Glutamatergic neuron (in vitro differentiated cells): ENCODE results near the gene GNA15. TPM values are rescaled to one million over a fixed set of nuclear protein-coding genes. Genes with fewer than 3 reads are reported as not detected.

Experiments
- DNase-seq: peaks from one replicate; pipeline ENCODE4 v3.0.0; 2022
- H3K27ac Mint-ChIP-seq: one replicate; pipeline ENCODE4 v1.8.0; 2020; ENCODE audit warnings: mild to moderate bottlenecking, mixed read lengths, inconsistent platforms; ENCODE audit not compliant: unreplicated experiment
- H3K27me3 Mint-ChIP-seq: one replicate; pipeline ENCODE4 v1.8.0; 2020; ENCODE audit warnings: mild to moderate bottlenecking, moderate library complexity, mixed read lengths, inconsistent platforms; ENCODE audit not compliant: unreplicated experiment
- H3K36me3 Mint-ChIP-seq: one replicate; pipeline ENCODE4 v1.8.0; 2020; ENCODE audit warnings: mild to moderate bottlenecking, mixed read lengths, inconsistent platforms; ENCODE audit not compliant: unreplicated experiment
- H3K4me1 Mint-ChIP-seq: one replicate; pipeline ENCODE4 v1.8.0; 2020; ENCODE audit warnings: mild to moderate bottlenecking, low read depth, mixed read lengths, inconsistent platforms; ENCODE audit not compliant: unreplicated experiment
- H3K4me3 Mint-ChIP-seq: one replicate; pipeline ENCODE4 v1.8.0; 2020; ENCODE audit warnings: mild to moderate bottlenecking, mixed read lengths, inconsistent platforms; ENCODE audit not compliant: unreplicated experiment
- H3K9me3 Mint-ChIP-seq: one replicate; pipeline ENCODE4 v1.8.0; 2020; ENCODE audit warnings: mild to moderate bottlenecking, moderate library complexity, mixed read lengths, inconsistent platforms; ENCODE audit not compliant: unreplicated experiment
- total RNA-seq: library from RNA; stranded (reverse); fragmentation: NEBNext Ultra II Directional; extraction: Animal tissue kit (Norgen Biotek cat#: 25700); gene quantifications from one replicate; pipeline ENCODE4 v1.2.1, GENCODE V29; 2021; ENCODE audit not compliant: unreplicated experiment
- TF ChIP-seq, protein P1 (sequence below): fragments of 200-600 bp; sonication (generic); IDR thresholded peaks from one replicate; pipeline ENCODE4 v1.5.0; 2021; ENCODE audit not compliant: partially characterized antibody, unreplicated experiment

The GNA15 gene
- total RNA-seq, 1 donor from 2014 or later = not detected

DNA sequence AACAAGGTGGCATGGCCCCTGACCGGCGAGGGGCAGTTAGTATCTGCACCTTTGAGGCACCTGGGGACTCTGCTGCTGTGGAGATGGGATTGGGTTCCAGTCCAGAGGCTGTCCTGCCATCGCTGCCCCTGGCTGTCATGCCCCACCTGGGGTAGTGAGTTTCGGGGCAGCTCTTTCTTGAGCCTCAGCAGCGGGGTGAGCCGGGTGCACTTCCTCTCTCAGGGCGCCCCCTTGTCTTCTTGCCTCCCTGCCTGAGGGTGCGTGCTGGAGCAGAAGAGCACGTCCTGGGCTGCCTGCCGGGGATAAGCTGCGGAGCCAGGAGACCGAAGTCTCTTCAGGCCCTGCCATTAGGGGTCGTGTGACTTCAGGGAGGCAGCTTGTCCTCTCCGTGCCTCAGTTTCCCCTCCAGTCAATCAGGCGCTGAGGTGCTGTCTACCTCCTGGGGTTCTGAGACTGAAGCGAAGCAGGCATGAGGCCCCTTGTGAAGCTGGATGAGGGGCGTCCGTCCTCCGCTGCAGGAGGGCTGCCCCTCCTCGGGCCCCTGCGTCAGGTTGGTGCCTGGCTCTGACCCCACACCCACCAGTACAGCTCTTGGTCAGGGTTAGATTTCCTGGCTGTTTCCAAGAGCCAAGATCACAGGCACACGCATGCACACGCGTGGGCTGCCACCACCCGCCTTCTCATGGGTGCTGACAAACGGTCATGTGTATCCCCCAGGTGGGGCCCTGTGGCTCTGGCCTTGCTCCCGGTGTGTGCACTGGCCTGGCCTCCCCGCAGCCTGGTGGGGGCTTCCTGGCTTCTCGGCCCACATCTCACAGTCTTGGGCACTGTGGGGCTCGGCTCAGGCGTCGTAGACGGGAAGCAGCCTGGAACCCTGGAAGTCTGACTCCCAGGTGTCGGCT is 33.3 kb upstream of the GNA15 start:
- no peak overlapping the region for H3K27ac Mint-ChIP-seq
- no peak overlapping the region for H3K4me3 Mint-ChIP-seq
- H3K36me3 Mint-ChIP-seq = no peaks in the 10 kb centered on the region
- H3K9me3 Mint-ChIP-seq = peaks cover 2% of the 10 kb centered on the region
- no peak for DNase-seq
- peaks cover 18% of the 10 kb centered on the region for H3K4me1 Mint-ChIP-seq
- peaks cover 3% of the 10 kb centered on the region for H3K27me3 Mint-ChIP-seq
- TF ChIP-seq, protein P1, sequence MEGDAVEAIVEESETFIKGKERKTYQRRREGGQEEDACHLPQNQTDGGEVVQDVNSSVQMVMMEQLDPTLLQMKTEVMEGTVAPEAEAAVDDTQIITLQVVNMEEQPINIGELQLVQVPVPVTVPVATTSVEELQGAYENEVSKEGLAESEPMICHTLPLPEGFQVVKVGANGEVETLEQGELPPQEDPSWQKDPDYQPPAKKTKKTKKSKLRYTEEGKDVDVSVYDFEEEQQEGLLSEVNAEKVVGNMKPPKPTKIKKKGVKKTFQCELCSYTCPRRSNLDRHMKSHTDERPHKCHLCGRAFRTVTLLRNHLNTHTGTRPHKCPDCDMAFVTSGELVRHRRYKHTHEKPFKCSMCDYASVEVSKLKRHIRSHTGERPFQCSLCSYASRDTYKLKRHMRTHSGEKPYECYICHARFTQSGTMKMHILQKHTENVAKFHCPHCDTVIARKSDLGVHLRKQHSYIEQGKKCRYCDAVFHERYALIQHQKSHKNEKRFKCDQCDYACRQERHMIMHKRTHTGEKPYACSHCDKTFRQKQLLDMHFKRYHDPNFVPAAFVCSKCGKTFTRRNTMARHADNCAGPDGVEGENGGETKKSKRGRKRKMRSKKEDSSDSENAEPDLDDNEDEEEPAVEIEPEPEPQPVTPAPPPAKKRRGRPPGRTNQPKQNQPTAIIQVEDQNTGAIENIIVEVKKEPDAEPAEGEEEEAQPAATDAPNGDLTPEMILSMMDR = no peak

DNA sequence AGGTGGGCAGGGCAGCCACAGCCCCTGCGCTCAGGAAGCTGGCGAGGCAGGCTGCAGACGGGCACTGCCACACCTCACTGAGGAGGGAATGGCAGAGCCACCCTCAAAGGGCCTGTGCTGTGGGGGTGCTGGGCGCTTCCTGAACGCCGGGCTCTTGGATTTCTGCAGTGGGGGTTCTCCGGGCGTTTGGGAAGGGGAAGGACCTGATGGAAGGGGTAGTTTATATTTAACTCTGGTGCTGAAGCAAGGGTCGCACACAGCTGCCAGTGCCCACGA is 31.2 kb upstream of the GNA15 start:
- H3K36me3 Mint-ChIP-seq = no peaks in the 10 kb centered on the region
- peaks cover 1% of the 10 kb centered on the region for H3K27me3 Mint-ChIP-seq
- H3K27ac Mint-ChIP-seq = no peak overlapping the region
- TF ChIP-seq, protein P1 = no peak
- no peak for DNase-seq
- peaks cover 11% of the 10 kb centered on the region for H3K4me1 Mint-ChIP-seq
- peaks cover 5% of the 10 kb centered on the region for H3K9me3 Mint-ChIP-seq
- no peak overlapping the region for H3K4me3 Mint-ChIP-seq

DNA sequence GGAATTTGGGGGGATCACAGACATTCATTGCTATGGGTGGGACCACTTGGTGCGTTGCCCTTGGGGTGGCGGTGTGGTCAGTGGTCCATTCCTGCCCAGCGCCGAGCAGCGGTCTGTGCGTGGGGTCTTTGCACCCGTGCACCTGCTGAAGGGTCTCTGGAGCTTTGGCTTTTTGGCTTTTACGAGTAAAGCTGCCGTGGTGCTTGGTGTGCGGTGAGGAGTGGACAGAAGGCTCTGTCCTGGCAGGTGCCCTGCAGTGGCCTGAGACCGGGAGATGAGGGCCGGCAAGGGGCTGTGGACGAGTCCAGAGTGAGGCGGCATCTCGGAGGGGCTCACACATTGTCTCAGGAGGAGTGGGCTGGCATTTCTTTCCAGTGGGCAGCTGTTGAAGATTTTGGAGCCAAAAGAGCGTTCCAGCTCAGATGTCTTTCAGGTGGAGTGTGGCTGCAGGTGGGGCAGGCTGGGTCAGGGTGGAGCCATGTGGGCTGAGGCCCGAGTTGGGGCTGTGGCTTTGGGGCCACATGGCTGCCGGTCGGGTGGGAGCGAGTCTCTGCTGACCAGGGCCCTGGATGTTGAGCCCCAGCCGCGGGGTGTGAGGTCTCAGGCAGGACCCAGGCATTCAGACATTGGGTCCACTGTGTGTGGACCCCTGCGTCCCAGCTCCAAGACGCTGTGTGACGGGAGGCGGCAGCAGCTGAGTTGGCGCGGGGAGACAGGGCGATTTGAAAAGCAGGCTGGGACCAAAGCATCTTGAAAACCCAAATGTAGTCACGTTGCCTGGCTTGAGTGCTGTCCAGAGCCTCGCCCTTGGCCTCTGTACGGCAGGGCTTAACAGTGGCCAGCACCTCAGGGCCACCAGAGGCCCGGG is 30.0 kb upstream of the GNA15 start:
- Mint-ChIP-seq H3K27ac (no peak overlapping the region), H3K4me1 (peaks cover 4% of the 10 kb centered on the region), H3K4me3 (no peak overlapping the region), H3K9me3 (peaks cover 5% of the 10 kb centered on the region), H3K27me3 (peaks cover 3% of the 10 kb centered on the region), H3K36me3 (no peaks in the 10 kb centered on the region)
- TF ChIP-seq, protein P1 = no peak
- DNase-seq = no peak

DNA sequence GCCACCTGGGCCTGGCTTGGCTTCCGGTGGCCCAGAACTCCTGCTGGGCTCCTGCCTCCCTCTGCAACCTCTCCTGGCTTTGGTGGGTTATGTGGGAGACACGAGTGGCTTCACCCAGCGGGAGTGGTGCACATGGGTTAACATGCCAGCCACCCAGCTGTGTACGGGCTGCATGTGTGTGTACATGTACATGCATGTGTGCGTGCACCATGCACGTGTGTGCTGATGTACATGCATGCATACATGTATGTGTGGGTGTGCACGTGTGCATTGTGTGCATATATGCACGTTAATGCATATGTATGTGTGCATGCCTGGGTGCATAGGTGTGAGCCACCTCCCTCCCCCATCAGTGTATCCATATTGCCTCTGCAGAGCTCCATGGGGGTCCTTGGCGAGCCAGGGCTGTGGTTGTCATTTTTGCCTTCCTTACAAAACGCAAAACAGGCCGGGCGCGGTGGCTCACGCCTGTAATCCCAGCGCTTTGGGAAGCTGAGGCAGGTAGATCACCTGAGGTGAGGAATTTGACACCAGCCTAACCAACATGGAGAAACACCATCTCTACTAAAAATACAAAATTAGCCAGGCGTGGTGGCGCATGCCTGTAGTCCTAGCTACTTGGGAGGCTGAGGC is 29.2 kb upstream of the GNA15 start:
- Mint-ChIP-seq H3K27me3 (peaks cover 3% of the 10 kb centered on the region), H3K36me3 (no peaks in the 10 kb centered on the region), H3K27ac (no peak overlapping the region), H3K4me1 (peaks cover 2% of the 10 kb centered on the region), H3K9me3 (peaks cover 5% of the 10 kb centered on the region), H3K4me3 (no peak overlapping the region)
- DNase-seq = no peak
- TF ChIP-seq, protein P1 = no peak
